ENCODE results near the gene FOXK1. TPM values are rescaled to one million over a fixed set of nuclear protein-coding genes. Genes with fewer than 3 reads are reported as not detected.

Gene FOXK1
- total RNA-seq, 2 experiments from 2014 or later = 38.5 to 39.6 TPM

DNA sequence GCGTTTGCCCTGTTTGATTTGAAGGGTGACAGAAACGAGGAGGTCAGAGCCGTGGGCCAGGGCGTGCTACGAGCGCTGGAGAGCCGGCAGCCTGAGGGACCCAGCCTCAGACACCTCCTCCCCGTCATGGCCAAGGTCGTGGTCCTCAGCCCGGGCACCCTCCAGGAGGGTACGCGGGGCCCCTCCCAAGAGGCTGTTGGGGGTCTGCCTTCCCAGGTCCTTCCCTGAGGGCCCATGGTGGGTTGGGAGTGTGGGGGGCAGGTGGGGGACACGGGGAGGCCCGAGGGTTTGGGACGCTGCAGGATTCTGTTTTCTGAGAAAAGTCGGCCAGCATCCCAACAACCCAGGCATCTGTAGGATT is 101.2 kb downstream of the FOXK1 start:
- H3K27me3 Mint-ChIP-seq = no peaks in the 10 kb centered on the region
- TF ChIP-seq, protein P1, sequence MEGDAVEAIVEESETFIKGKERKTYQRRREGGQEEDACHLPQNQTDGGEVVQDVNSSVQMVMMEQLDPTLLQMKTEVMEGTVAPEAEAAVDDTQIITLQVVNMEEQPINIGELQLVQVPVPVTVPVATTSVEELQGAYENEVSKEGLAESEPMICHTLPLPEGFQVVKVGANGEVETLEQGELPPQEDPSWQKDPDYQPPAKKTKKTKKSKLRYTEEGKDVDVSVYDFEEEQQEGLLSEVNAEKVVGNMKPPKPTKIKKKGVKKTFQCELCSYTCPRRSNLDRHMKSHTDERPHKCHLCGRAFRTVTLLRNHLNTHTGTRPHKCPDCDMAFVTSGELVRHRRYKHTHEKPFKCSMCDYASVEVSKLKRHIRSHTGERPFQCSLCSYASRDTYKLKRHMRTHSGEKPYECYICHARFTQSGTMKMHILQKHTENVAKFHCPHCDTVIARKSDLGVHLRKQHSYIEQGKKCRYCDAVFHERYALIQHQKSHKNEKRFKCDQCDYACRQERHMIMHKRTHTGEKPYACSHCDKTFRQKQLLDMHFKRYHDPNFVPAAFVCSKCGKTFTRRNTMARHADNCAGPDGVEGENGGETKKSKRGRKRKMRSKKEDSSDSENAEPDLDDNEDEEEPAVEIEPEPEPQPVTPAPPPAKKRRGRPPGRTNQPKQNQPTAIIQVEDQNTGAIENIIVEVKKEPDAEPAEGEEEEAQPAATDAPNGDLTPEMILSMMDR (IDR thresholded peaks at IDR 0.05) = no peak
- peaks cover 11% of the 10 kb centered on the region for H3K36me3 Mint-ChIP-seq (ENCODE audit: low read depth)
- DNase-seq = no peak
- H3K27ac Mint-ChIP-seq = no peak overlapping the region
- intact Hi-C loops (cut with micrococcal nuclease) = no loop called here
- peaks cover 5% of the 10 kb centered on the region for H3K4me1 Mint-ChIP-seq (ENCODE audit: low read depth)
- no peak for ATAC-seq
- CTCF ChIA-PET = no interaction called here
- H3K4me3 Mint-ChIP-seq = no peak overlapping the region
- POLR2A ChIA-PET = interaction anchor here (1.8 kb wide), 1 partner anchor 8 kb away, joined by 5 read pairs; the partner anchor contains the start of gene AP5Z1
- H3K9me3 Mint-ChIP-seq = no peaks in the 10 kb centered on the region

DNA sequence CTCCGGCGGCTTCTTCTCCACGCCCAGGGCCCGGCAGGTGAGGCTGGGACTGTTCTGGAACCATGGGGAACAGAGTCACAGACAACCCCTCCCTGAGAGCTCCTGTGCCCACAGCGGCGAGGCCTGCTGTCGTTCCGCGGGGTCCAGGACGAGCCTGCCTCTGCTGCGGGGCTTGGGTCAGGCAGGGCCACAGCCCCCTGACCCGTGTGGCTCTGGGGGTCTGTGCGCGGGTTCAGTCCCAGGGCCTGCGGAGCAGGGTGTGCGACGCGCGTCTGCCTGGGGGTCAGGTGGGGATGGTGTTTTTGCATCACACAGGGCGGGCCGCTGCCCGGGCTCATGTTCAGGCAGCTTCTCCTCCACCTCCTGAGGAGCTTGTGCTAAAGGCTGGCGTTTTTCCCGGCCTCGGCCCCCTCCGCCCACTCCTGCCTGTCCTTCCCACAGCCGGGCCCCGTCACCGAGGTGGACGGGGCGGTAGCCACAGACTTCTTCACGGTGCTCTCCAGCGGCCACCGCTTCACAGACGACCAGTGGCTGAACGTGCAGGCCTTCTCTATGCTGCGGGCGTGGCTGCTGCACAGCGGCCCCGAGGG is 101.8 kb downstream of the FOXK1 start:
- Mint-ChIP-seq H3K27me3 (no peaks in the 10 kb centered on the region), H3K27ac (no peak overlapping the region), H3K9me3 (no peaks in the 10 kb centered on the region), H3K4me3 (no peak overlapping the region), H3K36me3 (ENCODE audit: low read depth) (peaks cover 11% of the 10 kb centered on the region), H3K4me1 (ENCODE audit: low read depth) (peaks cover 2% of the 10 kb centered on the region)
- no peak for ATAC-seq
- ChIA-PET CTCF (no interaction called here), POLR2A (interaction anchor here (1.8 kb wide), 1 partner anchor 8 kb away, joined by 5 read pairs; the partner anchor contains the start of gene AP5Z1)
- intact Hi-C loops (cut with micrococcal nuclease) = no loop called here
- TF ChIP-seq, protein P1 (IDR thresholded peaks at IDR 0.05) = no peak
- no peak for DNase-seq

DNA sequence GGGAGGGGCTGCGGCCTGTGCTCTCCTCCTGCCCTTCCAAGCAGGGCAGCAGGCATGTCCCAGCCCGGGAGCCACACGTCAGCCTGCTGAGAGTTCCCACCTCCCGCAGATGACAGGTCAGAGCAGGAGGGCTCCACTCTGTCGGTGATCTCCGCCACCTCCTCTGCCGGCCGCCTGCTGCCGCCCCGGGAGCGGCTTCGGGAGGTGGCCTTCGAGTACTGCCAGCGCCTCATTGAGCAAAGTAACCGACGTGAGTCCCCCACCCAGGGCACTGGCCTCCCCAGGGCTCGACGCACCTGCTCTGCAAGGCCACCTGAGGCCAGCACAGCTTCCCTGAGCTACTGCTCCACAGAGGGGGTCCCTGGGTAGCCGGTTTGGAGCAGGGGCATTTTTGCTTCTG is 102.7 kb downstream of the FOXK1 start:
- TF ChIP-seq, protein P1 (IDR thresholded peaks at IDR 0.05) = no peak
- DNase-seq (no peak), ATAC-seq (no peak)
- no peak overlapping the region for H3K27ac Mint-ChIP-seq
- H3K27me3 Mint-ChIP-seq = no peaks in the 10 kb centered on the region
- CTCF ChIA-PET = no interaction called here
- H3K4me1 Mint-ChIP-seq (ENCODE audit: low read depth) = peaks cover 2% of the 10 kb centered on the region
- H3K4me3 Mint-ChIP-seq = no peak overlapping the region
- no peaks in the 10 kb centered on the region for H3K9me3 Mint-ChIP-seq
- intact Hi-C loops (cut with micrococcal nuclease) = no loop called here
- POLR2A ChIA-PET = interaction anchor here (1.8 kb wide), 1 partner anchor 9 kb away, joined by 5 read pairs; the partner anchor contains the start of gene AP5Z1
- H3K36me3 Mint-ChIP-seq (ENCODE audit: low read depth) = peaks cover 15% of the 10 kb centered on the region

DNA sequence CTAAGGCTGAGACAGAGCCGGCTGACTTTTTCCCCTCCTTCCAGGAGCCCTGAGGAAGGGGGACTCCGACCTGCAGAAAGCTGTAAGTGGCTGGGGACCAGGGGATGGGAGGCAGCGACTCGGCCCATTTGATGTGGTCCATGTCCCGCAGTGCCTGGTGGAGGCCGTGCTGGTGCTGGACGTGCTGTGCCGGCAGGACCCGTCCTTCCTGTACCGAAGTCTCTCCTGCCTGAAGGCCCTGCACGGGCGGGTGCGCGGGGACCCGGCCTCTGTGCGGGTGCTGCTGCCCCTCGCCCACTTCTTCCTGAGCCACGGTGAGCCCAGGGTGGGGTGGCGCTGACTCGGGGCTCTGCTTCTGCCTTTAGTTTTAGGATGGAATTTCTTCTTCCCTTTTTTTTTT is 103.3 kb downstream of the FOXK1 start:
- Mint-ChIP-seq H3K36me3 (ENCODE audit: low read depth) (peaks cover 16% of the 10 kb centered on the region), H3K9me3 (no peaks in the 10 kb centered on the region), H3K4me1 (ENCODE audit: low read depth) (peaks cover 2% of the 10 kb centered on the region), H3K4me3 (no peak overlapping the region), H3K27ac (no peak overlapping the region), H3K27me3 (no peaks in the 10 kb centered on the region)
- DNase-seq = no peak
- TF ChIP-seq, protein P1 (IDR thresholded peaks at IDR 0.05) = no peak
- no peak for ATAC-seq
- CTCF ChIA-PET = no interaction called here
- intact Hi-C loops (cut with micrococcal nuclease) = no loop called here
- POLR2A ChIA-PET = interaction anchor here (1.8 kb wide), 1 partner anchor 10 kb away, joined by 5 read pairs; the partner anchor contains the start of gene AP5Z1

DNA sequence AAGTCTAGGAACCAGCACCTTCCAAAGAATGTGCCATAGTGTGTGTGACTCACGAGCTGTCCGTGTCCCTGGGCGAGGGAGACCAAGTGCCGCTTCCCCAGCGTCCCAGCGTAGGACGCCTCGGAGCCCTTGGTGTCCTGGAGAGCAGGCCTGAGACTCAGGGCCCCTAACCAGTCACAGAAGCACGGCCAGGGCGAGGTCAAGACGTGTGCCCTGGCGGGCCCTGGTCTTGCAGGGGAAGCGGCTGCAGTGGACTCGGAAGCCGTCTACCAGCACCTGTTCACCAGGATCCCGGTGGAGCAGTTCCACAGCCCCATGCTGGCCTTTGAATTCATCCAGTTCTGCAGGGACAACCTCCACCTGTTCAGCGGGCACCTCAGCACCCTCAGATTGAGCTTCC is 103.9 kb downstream of the FOXK1 start:
- Mint-ChIP-seq H3K4me1 (ENCODE audit: low read depth) (peaks cover 2% of the 10 kb centered on the region), H3K4me3 (no peak overlapping the region), H3K27me3 (no peaks in the 10 kb centered on the region), H3K9me3 (no peaks in the 10 kb centered on the region), H3K36me3 (ENCODE audit: low read depth) (peaks cover 14% of the 10 kb centered on the region), H3K27ac (no peak overlapping the region)
- intact Hi-C loops (cut with micrococcal nuclease) = no loop called here
- ChIA-PET CTCF (no interaction called here), POLR2A (no interaction called here)
- TF ChIP-seq, protein P1 (IDR thresholded peaks at IDR 0.05) = no peak
- no peak for ATAC-seq
- no peak for DNase-seq
